Activated CD4-positive, CD25-positive, alpha-beta regulatory T cell treated with anti-CD3 and anti-CD28 coated beads, Interleukin-2, amount 50 U/mL, for 72 hours (primary cell): Measurements from ENCODE around the gene RSPO3.
"Not testable (repeated sequence)": the region's sequence is repeated elsewhere in the genome, so short reads cannot be mapped to it uniquely, and the experiment has no call there.

Experiments
- DNase-seq: peaks from one replicate; pipeline ENCODE4 v3.0.0; 2021

The RSPO3 gene

DNA sequence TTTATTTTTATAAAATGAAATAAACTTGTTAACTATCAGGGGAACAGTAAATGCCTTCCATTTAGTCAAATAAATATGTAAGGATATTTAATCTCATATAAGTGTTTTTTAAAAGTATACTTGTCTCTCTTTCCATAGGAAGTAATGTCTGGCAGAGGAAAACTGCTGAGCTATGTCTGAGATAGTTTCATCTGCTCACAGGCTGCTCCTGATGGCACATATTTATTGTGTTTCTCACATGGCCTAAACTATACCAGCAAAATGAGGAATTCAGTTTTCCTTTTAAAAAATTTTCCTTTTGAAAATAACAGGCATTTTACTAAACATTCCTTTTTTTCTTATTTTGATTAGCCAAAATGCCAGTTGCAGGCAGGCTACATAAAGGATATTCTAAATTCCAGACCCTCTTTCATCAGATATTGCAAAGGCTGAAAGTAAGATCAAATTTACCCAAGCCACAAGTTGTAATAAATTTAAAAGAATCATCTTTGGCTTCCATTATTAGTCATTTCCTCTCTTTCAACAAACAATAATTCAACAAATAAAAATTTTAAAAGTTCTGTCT lies 88.1 kb downstream of the RSPO3 start:
- no peak for DNase-seq

DNA sequence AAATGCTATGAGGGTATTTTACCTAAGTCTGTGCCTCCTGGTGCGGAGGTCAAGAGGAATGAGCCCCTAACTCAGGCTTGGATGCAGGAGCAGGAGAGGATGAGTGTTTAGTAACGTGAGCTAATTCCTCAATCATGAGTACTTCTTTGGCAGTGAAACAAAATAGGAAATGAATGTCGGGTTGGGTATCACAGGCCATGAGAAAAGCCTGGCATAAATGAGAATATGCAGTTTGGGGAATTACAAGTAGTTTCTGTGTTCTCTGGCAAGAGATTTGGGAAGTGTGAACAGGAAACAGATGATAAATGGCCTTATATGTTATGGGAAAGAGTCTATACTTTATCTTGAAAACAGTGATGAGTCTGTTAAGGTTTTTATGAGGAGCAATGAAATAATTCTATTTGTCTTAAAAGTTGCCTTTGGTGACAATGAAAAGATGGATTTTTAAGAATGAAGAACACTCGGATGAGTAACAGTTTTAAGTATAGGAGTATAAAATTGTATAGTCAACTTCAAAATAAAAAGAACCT lies 89.2 kb downstream of the RSPO3 start:
- DNase-seq = no peak

DNA sequence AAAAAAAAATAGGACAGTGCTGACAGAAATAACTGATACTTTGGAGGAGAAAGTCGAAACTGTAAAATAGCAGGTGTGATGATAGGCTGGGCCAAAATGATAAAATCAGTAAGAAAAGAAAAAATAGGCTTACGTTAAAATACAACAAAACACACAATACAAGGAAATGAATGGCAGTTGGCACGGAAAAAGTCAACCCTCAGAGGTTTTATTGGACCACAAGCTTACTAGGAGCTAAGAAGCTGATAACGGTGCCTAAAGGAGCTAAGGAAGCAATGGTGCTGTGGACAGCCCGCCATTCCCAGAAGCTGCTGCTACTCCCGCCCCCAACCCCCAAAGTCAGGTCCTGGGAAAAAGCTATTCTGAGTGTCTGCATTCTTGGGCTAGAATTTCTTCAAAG lies 92.3 kb downstream of the RSPO3 start:
- no peak for DNase-seq

DNA sequence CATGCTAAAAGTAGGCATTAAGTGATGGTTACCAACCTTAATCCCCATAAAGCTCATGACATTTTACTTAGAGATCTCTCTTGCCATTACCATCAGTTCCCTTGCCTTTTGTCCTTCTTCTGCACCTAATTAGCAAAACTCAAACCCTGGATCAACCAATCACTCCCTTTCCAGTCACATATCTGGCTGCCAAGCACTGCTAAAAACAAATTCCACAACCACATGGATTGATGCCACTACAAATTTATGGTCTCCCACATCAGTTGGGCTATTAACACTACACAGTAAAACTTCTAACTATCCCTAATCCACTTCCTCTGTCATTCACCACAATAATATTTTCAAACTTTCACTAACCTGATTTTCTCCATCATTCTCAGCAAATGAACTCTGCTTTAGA lies 93.9 kb downstream of the RSPO3 start:
- no peak for DNase-seq

DNA sequence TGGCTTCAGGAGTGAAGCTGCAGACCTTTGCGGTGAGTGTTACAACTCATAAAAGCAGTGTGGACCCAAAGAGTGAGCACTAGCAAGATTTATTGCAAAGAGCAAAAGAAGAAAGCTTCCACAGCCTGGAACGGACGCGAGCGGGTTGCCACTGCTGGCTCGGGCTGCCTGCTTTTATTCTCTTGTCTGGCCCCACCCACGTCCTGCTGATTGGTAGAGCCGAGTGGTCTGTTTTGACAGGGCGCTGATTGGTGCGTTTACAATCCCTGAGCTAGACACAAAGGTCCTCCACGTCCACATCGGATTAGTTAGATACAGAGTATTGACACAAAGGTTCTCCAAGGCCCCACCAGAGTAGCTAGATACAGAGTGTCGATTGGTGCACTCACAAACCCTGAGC lies 95.6 kb downstream of the RSPO3 start:
- not testable (repeated sequence) for DNase-seq

DNA sequence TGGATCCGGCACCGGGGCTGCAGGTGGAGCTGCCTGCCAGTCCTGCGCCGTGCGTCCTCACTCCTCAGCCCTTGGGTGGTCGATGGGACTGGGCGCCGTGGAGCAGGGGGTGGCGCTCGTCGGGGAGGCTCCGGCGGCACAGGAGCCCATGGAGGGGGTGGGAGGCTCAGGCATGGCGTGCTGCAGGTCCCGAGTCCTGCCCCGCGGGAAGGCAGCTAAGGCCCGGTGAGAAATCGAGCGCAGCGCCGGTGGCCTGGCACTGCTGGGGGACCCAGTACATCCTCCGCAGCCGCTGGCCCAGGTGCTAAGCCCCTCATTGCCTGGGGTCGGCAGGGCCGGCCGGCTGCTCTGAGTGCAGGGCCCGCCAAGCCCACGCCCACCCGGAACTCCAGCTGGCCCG lies 96.1 kb downstream of the RSPO3 start:
- not testable (repeated sequence) for DNase-seq

DNA sequence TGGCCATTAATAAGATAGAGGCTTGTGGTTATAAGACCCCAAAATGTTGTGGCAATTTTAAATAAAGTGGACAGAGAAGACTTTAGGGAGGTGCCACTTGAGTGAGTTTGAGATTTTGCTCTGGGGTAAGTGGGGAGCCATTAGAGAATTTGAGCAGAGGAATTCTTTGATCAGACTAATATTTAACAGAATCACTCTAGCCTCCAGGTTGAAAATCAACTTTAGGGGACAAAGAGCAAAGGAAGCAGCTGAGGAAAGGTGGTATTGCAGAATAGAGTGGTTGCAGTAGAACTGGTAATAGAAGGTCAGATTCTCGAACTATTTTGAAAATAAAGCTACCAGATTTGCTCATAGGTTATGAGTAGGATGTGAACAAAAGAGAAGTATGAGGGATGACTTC lies 97.5 kb downstream of the RSPO3 start:
- no peak for DNase-seq

DNA sequence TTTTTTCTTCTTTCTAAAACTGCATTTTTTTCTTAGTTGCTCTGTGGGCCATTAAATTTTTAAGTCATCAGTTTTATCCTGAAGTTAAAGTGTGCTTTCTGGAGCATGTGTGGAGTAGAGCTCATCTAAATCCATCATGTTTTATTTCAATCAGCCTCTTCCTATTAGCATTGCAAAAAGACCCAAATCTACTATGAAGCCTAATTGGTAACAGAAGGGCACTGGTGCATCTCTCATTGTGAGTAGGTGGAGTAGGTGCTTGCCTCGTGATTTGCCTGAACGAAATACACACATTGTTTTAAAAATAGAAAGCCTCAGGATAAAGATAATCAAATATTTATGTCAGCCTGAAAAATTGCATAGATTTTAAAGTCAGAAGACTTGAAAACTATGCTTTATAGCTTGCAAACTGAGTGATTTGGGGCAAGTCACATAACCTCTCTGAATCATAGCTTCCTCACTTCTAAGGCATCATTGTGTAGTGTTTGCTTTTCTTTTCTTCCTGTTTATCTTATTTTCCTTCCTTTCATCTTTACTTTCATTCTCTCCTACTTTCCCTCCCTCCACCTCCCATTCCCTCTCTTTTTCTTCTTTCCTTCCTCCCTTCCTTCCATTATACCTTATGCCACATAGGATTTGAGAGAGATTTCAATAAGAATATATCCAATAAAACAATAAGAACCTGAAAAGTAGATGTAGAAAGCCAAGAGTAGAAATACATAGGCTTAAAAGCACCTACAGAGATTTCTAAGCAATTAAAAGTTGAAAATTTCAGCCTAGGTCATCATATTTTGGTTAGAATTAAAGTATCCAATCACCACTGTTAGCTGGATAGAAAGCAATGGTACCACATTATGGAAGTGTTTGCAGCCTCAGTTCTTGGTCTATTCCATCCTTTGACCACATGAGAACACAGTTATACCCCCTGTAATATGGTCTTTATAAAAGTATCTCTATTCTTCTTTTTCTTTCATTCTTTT lies 98.6 kb downstream of the RSPO3 start:
- no peak for DNase-seq

DNA sequence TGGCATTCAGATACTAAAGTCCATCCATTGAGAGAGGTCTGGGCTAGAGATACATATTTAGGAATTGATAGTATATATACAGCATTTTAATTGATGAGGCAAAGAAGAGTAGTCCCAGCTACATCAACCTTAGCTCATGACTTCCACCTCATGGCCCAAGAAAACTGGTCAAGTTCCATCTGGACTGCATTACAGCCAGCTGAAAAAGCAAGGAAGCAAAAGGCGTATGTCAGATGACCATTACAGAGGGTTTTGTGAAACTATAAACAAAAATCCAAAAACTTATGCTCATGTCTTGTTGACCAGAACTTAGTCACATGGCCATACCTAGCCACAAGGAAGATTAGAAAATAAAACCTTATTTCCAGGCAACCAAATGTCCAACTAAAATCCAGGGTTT lies 101.4 kb downstream of the RSPO3 start:
- no peak for DNase-seq

DNA sequence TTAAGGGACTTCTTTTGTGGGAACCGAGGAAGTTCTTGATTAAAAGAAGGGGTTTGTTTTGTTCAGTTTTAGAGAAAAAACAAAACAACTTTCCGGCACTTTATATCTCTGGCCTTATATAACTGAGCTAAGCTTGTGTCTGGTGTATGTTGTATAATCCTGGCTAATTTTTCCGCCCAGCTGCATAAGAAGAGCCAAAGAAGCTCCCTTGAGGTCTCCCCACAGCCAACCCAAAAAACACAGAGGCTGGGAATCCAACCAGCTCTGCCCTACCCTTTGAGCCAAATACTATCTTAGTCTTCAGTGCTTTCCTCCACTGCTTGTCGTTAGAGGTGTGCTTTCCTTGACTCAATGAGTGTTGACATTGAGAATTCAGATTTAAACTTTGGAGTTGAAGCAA lies 102.7 kb downstream of the RSPO3 start:
- DNase-seq = no peak

DNA sequence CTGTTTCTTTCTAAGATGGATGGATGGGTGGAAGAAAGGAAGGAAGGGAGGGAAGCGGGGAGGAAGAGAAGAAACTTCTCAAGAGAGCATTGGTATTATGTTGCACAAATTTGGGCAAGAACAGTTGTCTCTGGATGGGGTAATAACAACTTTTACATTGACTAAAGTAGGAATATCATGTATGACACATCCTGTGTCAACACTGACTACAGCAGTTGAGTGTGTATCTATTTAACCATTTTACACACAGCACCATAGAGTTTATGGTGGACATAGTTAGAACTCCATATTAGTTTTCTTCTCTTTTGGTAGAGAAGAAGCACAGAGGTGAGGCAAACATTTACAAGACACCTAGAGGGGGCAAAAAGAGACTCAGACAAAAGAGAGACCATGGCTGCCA lies 103.9 kb downstream of the RSPO3 start:
- no peak for DNase-seq

DNA sequence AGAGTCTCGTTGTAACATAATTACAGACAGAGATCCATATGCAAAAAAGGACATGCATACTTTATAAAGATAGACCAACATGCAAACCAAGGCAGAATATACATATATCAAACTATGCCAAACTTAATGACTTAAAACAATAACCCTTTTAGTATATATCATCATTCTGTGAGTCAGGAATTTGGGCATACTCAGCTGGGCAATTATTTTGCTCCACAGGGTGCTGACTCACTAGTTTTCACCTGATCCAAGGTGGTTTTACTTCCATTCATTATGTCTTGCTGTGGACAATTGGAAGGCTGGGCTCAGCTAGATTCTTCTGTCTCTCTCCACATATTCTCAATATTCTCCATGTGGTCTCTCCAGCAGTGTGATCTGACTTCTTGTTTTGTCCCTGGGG lies 107.0 kb downstream of the RSPO3 start:
- DNase-seq = no peak

DNA sequence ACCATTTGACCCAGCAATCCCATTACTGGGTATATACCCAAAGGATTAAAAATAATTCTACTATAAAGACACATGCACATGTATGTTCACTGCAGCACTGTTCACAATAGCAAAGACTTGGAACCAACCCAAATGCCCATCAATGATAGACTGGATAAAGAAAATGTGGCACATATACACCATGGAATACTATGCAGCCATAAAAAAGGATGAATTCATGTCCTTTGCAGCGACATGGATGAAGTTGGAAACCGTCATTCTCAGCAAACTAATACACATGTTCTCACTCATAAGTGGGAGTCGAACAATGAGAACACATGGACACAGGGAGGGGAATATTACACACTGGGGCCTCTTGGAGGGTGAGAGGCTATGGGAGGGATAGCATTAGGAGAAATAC lies 115.3 kb downstream of the RSPO3 start:
- DNase-seq = not testable (repeated sequence)

DNA sequence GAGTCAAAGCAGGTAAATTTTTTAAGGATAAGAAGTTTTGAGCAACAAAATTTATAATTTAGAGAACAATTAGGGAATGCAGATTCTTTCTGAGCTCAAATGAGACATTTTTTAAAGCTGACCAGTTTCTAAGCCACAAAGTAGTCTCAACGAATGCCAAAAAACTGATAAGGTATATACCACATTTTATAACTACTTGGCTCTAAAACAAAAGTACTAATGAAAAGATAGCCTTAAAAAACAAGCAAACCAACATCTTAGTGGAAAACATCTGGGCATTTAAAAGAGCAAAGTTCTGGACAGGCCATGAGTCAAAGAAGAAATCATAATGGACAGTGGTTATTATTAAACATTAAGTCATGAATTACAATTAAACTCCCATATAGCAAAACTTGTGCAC lies 125.0 kb downstream of the RSPO3 start:
- no peak for DNase-seq
